Measurements from ENCODE around the gene HERC5.

DNA sequence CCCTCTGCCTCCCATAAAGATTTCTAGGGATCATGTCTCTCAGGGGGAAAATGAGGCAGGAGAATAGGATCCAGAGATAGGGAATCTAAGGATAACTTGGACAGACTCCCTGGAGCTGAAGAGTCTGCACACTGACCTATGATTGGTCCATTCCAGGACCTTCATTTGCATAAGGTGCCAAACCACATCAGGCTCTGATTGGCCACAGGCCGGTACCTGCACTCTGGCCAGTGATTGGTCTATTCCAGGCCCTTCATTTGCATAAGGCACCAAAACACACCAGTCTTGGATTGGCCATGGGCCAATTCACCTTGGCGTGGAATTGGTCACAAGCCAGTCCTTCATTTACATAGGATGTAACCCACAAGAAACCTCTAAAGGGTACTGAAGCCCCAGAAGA is 4.0 kb upstream of the HERC5 start:
- TF ChIP-seq GABPA (IDR thresholded peaks at IDR 0.05; ENCODE audit: low read depth) (no peak), POLR2AphosphoS5 (IDR thresholded peaks at IDR 0.05; ENCODE audit: low read depth) (no peak), SPI1 (IDR thresholded peaks at IDR 0.05; ENCODE audit: borderline replicate concordance, low read depth) (no peak)
- TF ChIP-seq, protein P1, sequence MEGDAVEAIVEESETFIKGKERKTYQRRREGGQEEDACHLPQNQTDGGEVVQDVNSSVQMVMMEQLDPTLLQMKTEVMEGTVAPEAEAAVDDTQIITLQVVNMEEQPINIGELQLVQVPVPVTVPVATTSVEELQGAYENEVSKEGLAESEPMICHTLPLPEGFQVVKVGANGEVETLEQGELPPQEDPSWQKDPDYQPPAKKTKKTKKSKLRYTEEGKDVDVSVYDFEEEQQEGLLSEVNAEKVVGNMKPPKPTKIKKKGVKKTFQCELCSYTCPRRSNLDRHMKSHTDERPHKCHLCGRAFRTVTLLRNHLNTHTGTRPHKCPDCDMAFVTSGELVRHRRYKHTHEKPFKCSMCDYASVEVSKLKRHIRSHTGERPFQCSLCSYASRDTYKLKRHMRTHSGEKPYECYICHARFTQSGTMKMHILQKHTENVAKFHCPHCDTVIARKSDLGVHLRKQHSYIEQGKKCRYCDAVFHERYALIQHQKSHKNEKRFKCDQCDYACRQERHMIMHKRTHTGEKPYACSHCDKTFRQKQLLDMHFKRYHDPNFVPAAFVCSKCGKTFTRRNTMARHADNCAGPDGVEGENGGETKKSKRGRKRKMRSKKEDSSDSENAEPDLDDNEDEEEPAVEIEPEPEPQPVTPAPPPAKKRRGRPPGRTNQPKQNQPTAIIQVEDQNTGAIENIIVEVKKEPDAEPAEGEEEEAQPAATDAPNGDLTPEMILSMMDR (IDR thresholded peaks at IDR 0.05; ENCODE audit: insufficient read depth, low read length) = no peak
- TF ChIP-seq, protein P2, sequence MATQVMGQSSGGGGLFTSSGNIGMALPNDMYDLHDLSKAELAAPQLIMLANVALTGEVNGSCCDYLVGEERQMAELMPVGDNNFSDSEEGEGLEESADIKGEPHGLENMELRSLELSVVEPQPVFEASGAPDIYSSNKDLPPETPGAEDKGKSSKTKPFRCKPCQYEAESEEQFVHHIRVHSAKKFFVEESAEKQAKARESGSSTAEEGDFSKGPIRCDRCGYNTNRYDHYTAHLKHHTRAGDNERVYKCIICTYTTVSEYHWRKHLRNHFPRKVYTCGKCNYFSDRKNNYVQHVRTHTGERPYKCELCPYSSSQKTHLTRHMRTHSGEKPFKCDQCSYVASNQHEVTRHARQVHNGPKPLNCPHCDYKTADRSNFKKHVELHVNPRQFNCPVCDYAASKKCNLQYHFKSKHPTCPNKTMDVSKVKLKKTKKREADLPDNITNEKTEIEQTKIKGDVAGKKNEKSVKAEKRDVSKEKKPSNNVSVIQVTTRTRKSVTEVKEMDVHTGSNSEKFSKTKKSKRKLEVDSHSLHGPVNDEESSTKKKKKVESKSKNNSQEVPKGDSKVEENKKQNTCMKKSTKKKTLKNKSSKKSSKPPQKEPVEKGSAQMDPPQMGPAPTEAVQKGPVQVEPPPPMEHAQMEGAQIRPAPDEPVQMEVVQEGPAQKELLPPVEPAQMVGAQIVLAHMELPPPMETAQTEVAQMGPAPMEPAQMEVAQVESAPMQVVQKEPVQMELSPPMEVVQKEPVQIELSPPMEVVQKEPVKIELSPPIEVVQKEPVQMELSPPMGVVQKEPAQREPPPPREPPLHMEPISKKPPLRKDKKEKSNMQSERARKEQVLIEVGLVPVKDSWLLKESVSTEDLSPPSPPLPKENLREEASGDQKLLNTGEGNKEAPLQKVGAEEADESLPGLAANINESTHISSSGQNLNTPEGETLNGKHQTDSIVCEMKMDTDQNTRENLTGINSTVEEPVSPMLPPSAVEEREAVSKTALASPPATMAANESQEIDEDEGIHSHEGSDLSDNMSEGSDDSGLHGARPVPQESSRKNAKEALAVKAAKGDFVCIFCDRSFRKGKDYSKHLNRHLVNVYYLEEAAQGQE (IDR thresholded peaks at IDR 0.05; ENCODE audit: insufficient replicate concordance, low read depth) = no peak
